Measurements from ENCODE around the gene CADPS2. TPM values are rescaled to one million over a fixed set of nuclear protein-coding genes. Genes with fewer than 3 reads are reported as not detected.

The CADPS2 gene
- total and polyA plus RNA-seq, 7 experiments from 2014 or later = not detected

- Mint-ChIP-seq H3K27ac (no peak overlapping the region), H3K27me3 (no peaks in the 10 kb centered on the region), H3K4me3 (no peak overlapping the region), H3K4me1 (peaks cover 0 to 1% (median 0%) of the 10 kb centered on the region in 7 donors), H3K9me3 (peaks cover 0 to 7% (median 0%) of the 10 kb centered on the region in 11 donors), H3K36me3 (no peaks in the 10 kb centered on the region)
- intact Hi-C loops (cut with micrococcal nuclease) = no loop called here
- DNase-seq (no peak), ATAC-seq (no peak)
- H3K36me3 ChIP-seq (ENCODE audit: control insufficient read depth in 2 of 3, insufficient read depth in 3 of 3, low read length in 3 of 3) = no peaks in the 10 kb centered on the region
- H3K4me3 ChIP-seq (ENCODE audit: low read length) = no peak overlapping the region
- H3K27me3 ChIP-seq (ENCODE audit: control insufficient read depth in 2 of 2, insufficient read depth in 2 of 2, low read length in 2 of 2) = no peaks in the 10 kb centered on the region
- no peaks in the 10 kb centered on the region for H3K4me1 ChIP-seq (ENCODE audit: control insufficient read depth in 2 of 2, insufficient read depth in 2 of 2, low read length in 2 of 2)
- no peak overlapping the region for H3K27ac ChIP-seq (ENCODE audit: low read depth, low read length)
- H3K9me3 ChIP-seq (ENCODE audit: control insufficient read depth in 2 of 3, low read length in 3 of 3) = no peaks in the 10 kb centered on the region
- POLR2A ChIA-PET = no interaction called here
- CTCF ChIA-PET = no interaction called here
Observed at GRCh38 chr7:122429926-122430325, 456.3 kb downstream of the CADPS2 start.

DNA sequence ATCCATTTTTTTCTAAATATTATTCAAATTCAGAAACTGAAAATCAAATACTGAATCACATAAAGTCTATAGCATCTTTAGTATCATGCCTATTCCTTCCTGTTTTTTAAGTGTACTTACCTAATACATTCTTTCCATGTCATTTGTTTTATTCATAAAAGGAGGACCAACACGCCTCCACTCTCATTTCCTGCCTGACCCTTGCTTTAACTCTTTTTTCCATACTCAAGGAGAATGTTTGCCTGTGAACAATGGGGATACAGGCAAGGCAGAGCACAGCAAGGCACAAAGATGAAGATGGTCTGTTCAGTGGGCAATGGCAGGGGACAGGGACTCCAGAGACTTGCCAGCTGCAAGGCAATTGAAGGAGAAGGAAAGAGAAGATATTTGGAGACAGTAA lies 460.5 kb downstream of the CADPS2 start:
- no peak for DNase-seq
- Histone ChIP-seq H3K27me3 (ENCODE audit: control insufficient read depth in 2 of 2, insufficient read depth in 2 of 2, low read length in 2 of 2) (no peaks in the 10 kb centered on the region), H3K9me3 (ENCODE audit: control insufficient read depth in 2 of 3, low read length in 3 of 3) (no peaks in the 10 kb centered on the region), H3K36me3 (ENCODE audit: control insufficient read depth in 2 of 3, insufficient read depth in 3 of 3, low read length in 3 of 3) (no peaks in the 10 kb centered on the region), H3K4me1 (ENCODE audit: control insufficient read depth in 2 of 2, insufficient read depth in 2 of 2, low read length in 2 of 2) (no peaks in the 10 kb centered on the region), H3K4me3 (ENCODE audit: low read length) (no peak overlapping the region), H3K27ac (ENCODE audit: low read depth, low read length) (no peak overlapping the region)
- intact Hi-C loops (cut with micrococcal nuclease) = no loop called here
- no peaks in the 10 kb centered on the region for H3K4me1 Mint-ChIP-seq
- H3K27ac Mint-ChIP-seq = no peak overlapping the region
- ChIA-PET POLR2A (interaction anchor here (0.5 kb wide), 1 partner anchor 1729 kb away, joined by 6 read pairs; no protein-coding TSS in a partner anchor), CTCF (no interaction called here)
- no peak for ATAC-seq
- H3K36me3 Mint-ChIP-seq = no peaks in the 10 kb centered on the region
- H3K4me3 Mint-ChIP-seq = no peak overlapping the region
- H3K27me3 Mint-ChIP-seq = no peaks in the 10 kb centered on the region
- peaks cover 0 to 8% (median 0%) of the 10 kb centered on the region in 11 donors for H3K9me3 Mint-ChIP-seq

DNA sequence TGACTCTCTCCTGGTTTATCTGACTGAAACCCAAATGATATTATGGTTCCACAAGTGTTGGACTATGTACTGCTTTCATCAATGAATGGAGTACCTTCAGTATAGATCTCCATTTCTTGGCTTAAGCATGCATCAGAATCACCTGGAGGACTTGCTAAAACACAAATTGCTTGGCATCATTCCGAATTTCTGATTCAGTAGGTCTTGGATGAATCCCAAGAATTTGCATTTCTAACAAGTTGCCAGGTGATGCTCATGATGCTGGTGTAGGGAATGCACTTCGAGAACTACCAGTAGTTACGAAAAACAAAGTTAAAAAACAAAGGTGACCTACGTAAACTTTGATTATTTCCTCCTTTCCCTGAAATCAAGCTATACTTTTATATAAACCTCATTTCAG lies 462.7 kb downstream of the CADPS2 start:
- no peak for DNase-seq

GRCh38 chr7:122416336-122416735 lies 469.9 kb downstream of the CADPS2 start:
- no peak overlapping the region for H3K4me3 Mint-ChIP-seq
- H3K9me3 Mint-ChIP-seq = peaks cover 0 to 8% (median 2%) of the 10 kb centered on the region in 11 donors
- ATAC-seq (no peak), DNase-seq (no peak)
- ChIA-PET CTCF (no interaction called here), POLR2A (no interaction called here)
- no peaks in the 10 kb centered on the region for H3K27me3 ChIP-seq (ENCODE audit: control insufficient read depth in 2 of 2, insufficient read depth in 2 of 2, low read length in 2 of 2)
- no peaks in the 10 kb centered on the region for H3K27me3 Mint-ChIP-seq
- H3K36me3 Mint-ChIP-seq = no peaks in the 10 kb centered on the region
- no peak overlapping the region for H3K27ac Mint-ChIP-seq
- no peak overlapping the region for H3K4me3 ChIP-seq (ENCODE audit: low read length)
- no peak overlapping the region for H3K27ac ChIP-seq (ENCODE audit: low read depth, low read length)
- no peaks in the 10 kb centered on the region for H3K4me1 Mint-ChIP-seq
- intact Hi-C loops (cut with micrococcal nuclease) = no loop called here
- H3K9me3 ChIP-seq (ENCODE audit: control insufficient read depth in 2 of 3, low read length in 3 of 3) = no peaks in the 10 kb centered on the region
- no peaks in the 10 kb centered on the region for H3K36me3 ChIP-seq (ENCODE audit: control insufficient read depth in 2 of 3, insufficient read depth in 3 of 3, low read length in 3 of 3)
- H3K4me1 ChIP-seq (ENCODE audit: control insufficient read depth in 2 of 2, insufficient read depth in 2 of 2, low read length in 2 of 2) = no peaks in the 10 kb centered on the region

More for the DNA sequence above, 462.7 kb downstream of the CADPS2 start:
- intact Hi-C loops (cut with micrococcal nuclease) = no loop called here
- Histone ChIP-seq H3K27ac (ENCODE audit: low read depth, low read length) (no peak overlapping the region), H3K9me3 (ENCODE audit: control insufficient read depth in 2 of 3, low read length in 3 of 3) (no peaks in the 10 kb centered on the region), H3K27me3 (ENCODE audit: control insufficient read depth in 2 of 2, insufficient read depth in 2 of 2, low read length in 2 of 2) (no peaks in the 10 kb centered on the region), H3K4me3 (ENCODE audit: low read length) (no peak overlapping the region), H3K4me1 (ENCODE audit: control insufficient read depth in 2 of 2, insufficient read depth in 2 of 2, low read length in 2 of 2) (no peaks in the 10 kb centered on the region), H3K36me3 (ENCODE audit: control insufficient read depth in 2 of 3, insufficient read depth in 3 of 3, low read length in 3 of 3) (no peaks in the 10 kb centered on the region)
- Mint-ChIP-seq H3K36me3 (no peaks in the 10 kb centered on the region), H3K27ac (no peak overlapping the region), H3K4me3 (no peak overlapping the region), H3K9me3 (peaks cover 0 to 8% (median 0%) of the 10 kb centered on the region in 11 donors), H3K27me3 (no peaks in the 10 kb centered on the region), H3K4me1 (no peaks in the 10 kb centered on the region)
- POLR2A ChIA-PET = no interaction called here
- ATAC-seq = no peak
- CTCF ChIA-PET = no interaction called here

GRCh38 chr7:122415510-122415909 lies 470.8 kb downstream of the CADPS2 start:
- H3K36me3 ChIP-seq (ENCODE audit: control insufficient read depth in 2 of 3, insufficient read depth in 3 of 3, low read length in 3 of 3) = no peaks in the 10 kb centered on the region
- intact Hi-C loops (cut with micrococcal nuclease) = no loop called here
- POLR2A ChIA-PET = no interaction called here
- CTCF ChIA-PET = no interaction called here
- no peaks in the 10 kb centered on the region for H3K9me3 ChIP-seq (ENCODE audit: control insufficient read depth in 2 of 3, low read length in 3 of 3)
- DNase-seq (no peak), ATAC-seq (no peak)
- no peaks in the 10 kb centered on the region for H3K36me3 Mint-ChIP-seq
- no peak overlapping the region for H3K4me3 ChIP-seq (ENCODE audit: low read length)
- no peak overlapping the region for H3K27ac Mint-ChIP-seq
- no peaks in the 10 kb centered on the region for H3K4me1 Mint-ChIP-seq
- no peaks in the 10 kb centered on the region for H3K27me3 Mint-ChIP-seq
- no peak overlapping the region for H3K4me3 Mint-ChIP-seq
- H3K9me3 Mint-ChIP-seq = peaks cover 0 to 8% (median 4%) of the 10 kb centered on the region in 11 donors
- no peaks in the 10 kb centered on the region for H3K27me3 ChIP-seq (ENCODE audit: control insufficient read depth in 2 of 2, insufficient read depth in 2 of 2, low read length in 2 of 2)
- H3K27ac ChIP-seq (ENCODE audit: low read depth, low read length) = no peak overlapping the region
- H3K4me1 ChIP-seq (ENCODE audit: control insufficient read depth in 2 of 2, insufficient read depth in 2 of 2, low read length in 2 of 2) = no peaks in the 10 kb centered on the region

DNA sequence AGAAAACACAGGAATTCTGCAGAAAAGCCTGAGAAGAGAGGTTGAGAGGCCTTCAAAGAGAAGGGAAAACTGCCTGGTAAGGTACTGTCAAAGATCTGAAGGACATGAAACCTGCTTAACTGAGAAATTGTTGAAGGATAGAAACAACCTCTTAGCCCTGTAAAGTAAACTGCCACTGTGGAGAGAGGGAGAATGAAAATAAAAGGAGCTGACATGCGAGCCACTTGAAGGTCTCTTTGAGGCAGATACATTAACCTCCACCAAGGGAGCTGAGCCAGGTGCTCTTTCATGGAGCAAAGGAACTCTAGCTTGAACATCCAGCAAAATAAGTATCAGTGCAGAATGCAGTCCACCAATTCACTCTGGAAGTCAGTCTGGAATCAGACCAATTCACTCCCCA lies 472.9 kb downstream of the CADPS2 start:
- ATAC-seq = no peak
- Mint-ChIP-seq H3K9me3 (peaks cover 0 to 8% (median 4%) of the 10 kb centered on the region in 11 donors), H3K27me3 (no peaks in the 10 kb centered on the region), H3K36me3 (no peaks in the 10 kb centered on the region), H3K4me3 (no peak overlapping the region), H3K27ac (no peak overlapping the region), H3K4me1 (no peaks in the 10 kb centered on the region)
- intact Hi-C loops (cut with micrococcal nuclease) = no loop called here
- CTCF ChIA-PET = no interaction called here
- POLR2A ChIA-PET = no interaction called here
- Histone ChIP-seq H3K4me3 (ENCODE audit: low read length) (no peak overlapping the region), H3K27ac (ENCODE audit: low read depth, low read length) (no peak overlapping the region), H3K27me3 (ENCODE audit: control insufficient read depth in 2 of 2, insufficient read depth in 2 of 2, low read length in 2 of 2) (no peaks in the 10 kb centered on the region), H3K9me3 (ENCODE audit: control insufficient read depth in 2 of 3, low read length in 3 of 3) (no peaks in the 10 kb centered on the region), H3K36me3 (ENCODE audit: control insufficient read depth in 2 of 3, insufficient read depth in 3 of 3, low read length in 3 of 3) (no peaks in the 10 kb centered on the region), H3K4me1 (ENCODE audit: control insufficient read depth in 2 of 2, insufficient read depth in 2 of 2, low read length in 2 of 2) (no peaks in the 10 kb centered on the region)
- DNase-seq = no peak

DNA sequence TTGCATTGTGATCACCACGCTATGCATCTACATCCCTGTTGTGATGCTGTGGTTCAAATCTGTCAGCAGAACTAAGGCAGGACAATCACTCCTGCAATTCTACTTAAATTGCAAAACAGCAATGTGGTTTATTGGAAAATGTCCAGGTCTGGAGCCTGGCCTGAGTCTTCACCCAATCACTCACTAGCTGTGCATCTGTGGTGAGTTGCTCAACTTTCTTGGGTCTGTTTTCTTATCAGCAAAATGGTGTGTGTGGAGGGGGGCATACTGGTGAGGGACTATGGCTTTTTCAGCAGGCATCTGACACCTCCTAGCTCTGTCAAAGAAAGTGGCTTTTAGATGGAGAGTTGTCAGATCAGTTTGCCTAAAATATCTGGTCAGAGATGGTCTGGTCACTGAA lies 473.4 kb downstream of the CADPS2 start:
- Mint-ChIP-seq H3K9me3 (peaks cover 0 to 8% (median 3%) of the 10 kb centered on the region in 11 donors), H3K4me1 (no peaks in the 10 kb centered on the region), H3K27me3 (no peaks in the 10 kb centered on the region), H3K27ac (no peak overlapping the region), H3K36me3 (no peaks in the 10 kb centered on the region), H3K4me3 (no peak overlapping the region)
- intact Hi-C loops (cut with micrococcal nuclease) = no loop called here
- Histone ChIP-seq H3K9me3 (ENCODE audit: control insufficient read depth in 2 of 3, low read length in 3 of 3) (no peaks in the 10 kb centered on the region), H3K4me1 (ENCODE audit: control insufficient read depth in 2 of 2, insufficient read depth in 2 of 2, low read length in 2 of 2) (no peaks in the 10 kb centered on the region), H3K36me3 (ENCODE audit: control insufficient read depth in 2 of 3, insufficient read depth in 3 of 3, low read length in 3 of 3) (no peaks in the 10 kb centered on the region), H3K27ac (ENCODE audit: low read depth, low read length) (no peak overlapping the region), H3K27me3 (ENCODE audit: control insufficient read depth in 2 of 2, insufficient read depth in 2 of 2, low read length in 2 of 2) (no peaks in the 10 kb centered on the region), H3K4me3 (ENCODE audit: low read length) (no peak overlapping the region)
- DNase-seq (no peak), ATAC-seq (no peak)
- CTCF ChIA-PET = no interaction called here
- POLR2A ChIA-PET = no interaction called here
